Loucy (cell line): ENCODE results near the gene CHN2.

Experiments
- H2AFZ ChIP-seq: fragments of 200-600 bp; sonication (generic); 2 replicates; pipeline ENCODE4 v1.6.0; 2016; ENCODE audit warnings: antibody characterized with exemption, mild to moderate bottlenecking, low read length, moderate library complexity
- H3F3A ChIP-seq: fragments of 200-600 bp; 2 replicates; pipeline ENCODE4 v1.6.0; 2016; ENCODE audit warnings: antibody characterized with exemption, low read depth, mild to moderate bottlenecking
- H3K27me3 ChIP-seq: fragments of 200-600 bp; sonication (generic); 2 replicates; pipeline ENCODE4 v1.6.1; 2014; ENCODE audit warnings: low read length, mild to moderate bottlenecking; ENCODE audit not compliant: insufficient read depth, poor library complexity, severe bottlenecking
- H3K36me3 ChIP-seq: fragments of 200-600 bp; sonication (generic); 2 replicates; pipeline ENCODE4 v1.6.1; 2016; ENCODE audit warnings: low read length; ENCODE audit not compliant: insufficient read depth
- H3K4me1 ChIP-seq: fragments of 200-600 bp; sonication (generic); 2 replicates; pipeline ENCODE4 v1.5.1; 2014; ENCODE audit warnings: low read length, mild to moderate bottlenecking; ENCODE audit not compliant: insufficient read depth, poor library complexity, severe bottlenecking
- H3K4me2 ChIP-seq: fragments of 200-600 bp; sonication (generic); 2 replicates; pipeline ENCODE4 v1.6.0; 2014; ENCODE audit warnings: antibody characterized with exemption, low read length, low read depth, mild to moderate bottlenecking; ENCODE audit not compliant: poor library complexity, severe bottlenecking
- H3K4me3 ChIP-seq: fragments of 200-600 bp; sonication (generic); 2 replicates; pipeline ENCODE4 v1.5.1; 2014; ENCODE audit warnings: low read length, mild to moderate bottlenecking, mixed read lengths; ENCODE audit not compliant: poor library complexity, severe bottlenecking
- H3K79me2 ChIP-seq: fragments of 200-600 bp; sonication (generic); 2 replicates; pipeline ENCODE4 v1.6.1; 2014; ENCODE audit warnings: low read length; ENCODE audit not compliant: insufficient read depth
- H3K9ac ChIP-seq: fragments of 200-600 bp; sonication (generic); 2 replicates; pipeline ENCODE4 v1.6.0; 2014; ENCODE audit warnings: mild to moderate bottlenecking, low read depth, low read length, moderate library complexity; ENCODE audit not compliant: poor library complexity, severe bottlenecking
- H3K9me2 ChIP-seq: fragments of 200-600 bp; sonication (generic); replicated peaks from 2 replicates; pipeline ENCODE4 v1.6.1; 2016; ENCODE audit warnings: low read depth, low read length, mixed read lengths
- H3K9me3 ChIP-seq: fragments of 200-600 bp; sonication (generic); 2 replicates; pipeline ENCODE4 v1.6.1; 2014; ENCODE audit warnings: mild to moderate bottlenecking, antibody characterized with exemption, low read length, low read depth; ENCODE audit not compliant: insufficient read depth
- H4K20me1 ChIP-seq: fragments of 200-600 bp; sonication (generic); 2 replicates; pipeline ENCODE4 v1.6.0; 2014; ENCODE audit warnings: antibody characterized with exemption, low read length, mild to moderate bottlenecking; ENCODE audit not compliant: insufficient read depth, poor library complexity, severe bottlenecking
- CTCF ChIP-seq: fragments of 200-600 bp; sonication (generic); conservative IDR thresholded peaks from 2 replicates; pipeline ENCODE4 v1.5.1; 2014; ENCODE audit warnings: mild to moderate bottlenecking, antibody characterized with exemption, low read length
- EZH2phosphoT487 ChIP-seq: fragments of 200-600 bp; IDR thresholded peaks from 2 replicates; pipeline ENCODE4 v1.6.1; 2018; ENCODE audit warnings: antibody characterized with exemption, mild to moderate bottlenecking, moderate library complexity, borderline replicate concordance

The CHN2 gene

GRCh38 chr7:29315122-29315891 is 120.7 kb downstream of the CHN2 start:
- Histone ChIP-seq H4K20me1 (no peaks in the 10 kb centered on the region), H2AFZ (no peak overlapping the region), H3K4me1 (peaks cover 16% of the 10 kb centered on the region), H3K36me3 (no peaks in the 10 kb centered on the region), H3K9me2 (no peaks in the 10 kb centered on the region), H3K9ac (no peak overlapping the region), H3K9me3 (no peaks in the 10 kb centered on the region; the same call in 1 of the 2 replicates), H3K4me3 (no peak overlapping the region), H3K27me3 (no peaks in the 10 kb centered on the region), H3F3A (no peaks in the 10 kb centered on the region), H3K4me2 (no peak overlapping the region), H3K79me2 (no peaks in the 10 kb centered on the region)
- TF ChIP-seq EZH2phosphoT487 (no peak), CTCF (no peak)

- Histone ChIP-seq H3F3A (no peaks in the 10 kb centered on the region), H2AFZ (no peak overlapping the region), H3K9ac (no peak overlapping the region), H3K9me3 (no peaks in the 10 kb centered on the region), H3K4me1 (peaks cover 22% of the 10 kb centered on the region), H3K4me2 (no peak overlapping the region), H3K79me2 (no peaks in the 10 kb centered on the region), H3K9me2 (no peaks in the 10 kb centered on the region), H3K4me3 (no peak overlapping the region), H4K20me1 (no peaks in the 10 kb centered on the region), H3K27me3 (no peaks in the 10 kb centered on the region), H3K36me3 (no peaks in the 10 kb centered on the region)
- TF ChIP-seq EZH2phosphoT487 (no peak), CTCF (no peak)
Observed at GRCh38 chr7:29315892-29316270, 121.3 kb downstream of the CHN2 start.

GRCh38 chr7:29316926-29317325 is 122.4 kb downstream of the CHN2 start:
- Histone ChIP-seq H3K4me1 (peaks cover 22% of the 10 kb centered on the region), H2AFZ (no peak overlapping the region), H3F3A (no peaks in the 10 kb centered on the region), H3K79me2 (no peaks in the 10 kb centered on the region), H3K9ac (no peak overlapping the region), H4K20me1 (no peaks in the 10 kb centered on the region), H3K4me3 (no peak overlapping the region), H3K27me3 (no peaks in the 10 kb centered on the region), H3K4me2 (no peak overlapping the region), H3K36me3 (no peaks in the 10 kb centered on the region), H3K9me2 (no peaks in the 10 kb centered on the region), H3K9me3 (no peaks in the 10 kb centered on the region)
- TF ChIP-seq CTCF, result no peak
- TF ChIP-seq EZH2phosphoT487, result no peak
